HG03103 (cell line): ENCODE data around the gene CA9.
"Not testable (repeated sequence)": the region's sequence is repeated elsewhere in the genome, so short reads cannot be mapped to it uniquely, and the experiment has no call there.

Experiments used
- ATAC-seq: cut with Tn5 transposase; IDR thresholded peaks from one replicate; pipeline ENCODE4 v1.9.1; 2021; ENCODE audit warnings: low read depth; ENCODE audit not compliant: unreplicated experiment

Gene CA9

DNA sequence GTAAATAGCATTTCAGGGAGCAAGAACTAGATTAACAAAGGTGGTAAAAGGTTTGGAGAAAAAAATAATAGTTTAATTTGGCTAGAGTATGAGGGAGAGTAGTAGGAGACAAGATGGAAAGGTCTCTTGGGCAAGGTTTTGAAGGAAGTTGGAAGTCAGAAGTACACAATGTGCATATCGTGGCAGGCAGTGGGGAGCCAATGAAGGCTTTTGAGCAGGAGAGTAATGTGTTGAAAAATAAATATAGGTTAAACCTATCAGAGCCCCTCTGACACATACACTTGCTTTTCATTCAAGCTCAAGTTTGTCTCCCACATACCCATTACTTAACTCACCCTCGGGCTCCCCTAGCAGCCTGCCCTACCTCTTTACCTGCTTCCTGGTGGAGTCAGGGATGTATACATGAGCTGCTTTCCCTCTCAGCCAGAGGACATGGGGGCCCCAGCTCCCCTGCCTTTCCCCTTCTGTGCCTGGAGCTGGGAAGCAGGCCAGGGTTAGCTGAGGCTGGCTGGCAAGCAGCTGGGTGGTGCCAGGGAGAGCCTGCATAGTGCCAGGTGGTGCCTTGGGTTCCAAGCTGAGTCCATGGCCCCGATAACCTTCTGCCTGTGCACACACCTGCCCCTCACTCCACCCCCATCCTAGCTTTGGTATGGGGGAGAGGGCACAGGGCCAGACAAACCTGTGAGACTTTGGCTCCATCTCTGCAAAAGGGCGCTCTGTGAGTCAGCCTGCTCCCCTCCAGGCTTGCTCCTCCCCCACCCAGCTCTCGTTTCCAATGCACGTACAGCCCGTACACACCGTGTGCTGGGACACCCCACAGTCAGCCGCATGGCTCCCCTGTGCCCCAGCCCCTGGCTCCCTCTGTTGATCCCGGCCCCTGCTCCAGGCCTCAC is at the start of gene CA9:
Gene CA9 (plus strand): TSS at position 797 of the 893 bp plus-strand sequence. CDS start 32 bp downstream, at position 829.
- ATAC-seq: no peak

DNA sequence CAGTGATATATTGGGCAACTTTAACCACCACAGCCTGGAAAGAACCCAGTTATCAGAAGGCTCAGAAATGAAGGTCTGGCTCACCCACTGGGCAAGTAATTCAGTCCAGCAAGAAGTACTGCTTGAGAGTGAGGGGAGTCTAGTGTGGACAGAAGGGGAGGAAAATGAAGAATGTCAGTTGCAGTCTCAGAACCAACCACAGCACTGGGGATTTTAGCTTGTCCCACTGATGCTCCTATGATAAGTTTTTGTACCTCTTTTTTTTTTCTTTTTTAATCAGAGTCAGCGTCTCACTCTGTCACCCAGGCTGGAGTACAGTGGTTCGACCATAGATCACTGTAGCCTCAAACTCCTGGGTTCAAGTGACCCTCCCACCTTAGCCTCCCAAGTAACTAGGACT is 46.2 kb upstream of the CA9 start:
- no peak for ATAC-seq

GRCh38 chr9:35628389-35628991 is 45.2 kb upstream of the CA9 start:
- ATAC-seq: no peak

DNA sequence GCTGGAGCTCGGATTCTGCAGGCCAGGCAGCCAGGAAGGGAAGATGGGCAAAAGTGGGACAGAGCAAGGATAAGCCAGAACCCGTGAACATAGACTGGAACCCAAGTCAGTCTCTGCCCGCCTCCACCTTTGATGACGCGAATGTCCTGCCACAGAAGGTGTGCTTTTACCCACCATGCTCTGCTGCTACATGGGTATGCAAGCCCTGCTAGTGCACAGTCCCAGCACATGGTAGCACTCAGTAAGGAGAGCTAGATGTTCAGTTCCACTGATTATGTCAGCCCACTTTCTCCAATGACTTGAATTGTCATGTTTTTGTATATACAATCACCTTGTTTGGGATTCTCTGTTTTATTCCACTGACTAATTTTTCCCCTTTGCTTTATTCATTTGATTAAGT is 44.1 kb upstream of the CA9 start:
- ATAC-seq: no peak

DNA sequence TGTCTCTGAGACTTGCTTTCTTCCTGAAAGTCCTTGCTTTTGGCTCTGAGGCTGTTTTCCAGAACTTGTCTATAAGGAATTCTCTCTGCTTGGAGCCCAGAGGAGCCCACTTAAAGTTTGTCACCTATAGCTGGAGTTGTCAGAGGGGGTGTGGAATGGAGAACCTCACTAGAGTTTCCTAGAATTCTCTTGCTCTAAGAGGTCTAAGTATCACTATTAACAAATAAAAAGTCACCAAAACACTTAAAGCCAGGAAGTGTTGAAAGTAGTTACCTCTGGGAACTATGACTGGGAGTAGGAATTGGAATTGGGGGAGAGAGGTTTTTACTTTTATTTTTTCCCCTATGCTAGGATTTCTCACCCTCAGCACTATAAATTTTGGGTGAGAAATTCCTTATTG is 38.0 kb upstream of the CA9 start:
- ATAC-seq: no peak

DNA sequence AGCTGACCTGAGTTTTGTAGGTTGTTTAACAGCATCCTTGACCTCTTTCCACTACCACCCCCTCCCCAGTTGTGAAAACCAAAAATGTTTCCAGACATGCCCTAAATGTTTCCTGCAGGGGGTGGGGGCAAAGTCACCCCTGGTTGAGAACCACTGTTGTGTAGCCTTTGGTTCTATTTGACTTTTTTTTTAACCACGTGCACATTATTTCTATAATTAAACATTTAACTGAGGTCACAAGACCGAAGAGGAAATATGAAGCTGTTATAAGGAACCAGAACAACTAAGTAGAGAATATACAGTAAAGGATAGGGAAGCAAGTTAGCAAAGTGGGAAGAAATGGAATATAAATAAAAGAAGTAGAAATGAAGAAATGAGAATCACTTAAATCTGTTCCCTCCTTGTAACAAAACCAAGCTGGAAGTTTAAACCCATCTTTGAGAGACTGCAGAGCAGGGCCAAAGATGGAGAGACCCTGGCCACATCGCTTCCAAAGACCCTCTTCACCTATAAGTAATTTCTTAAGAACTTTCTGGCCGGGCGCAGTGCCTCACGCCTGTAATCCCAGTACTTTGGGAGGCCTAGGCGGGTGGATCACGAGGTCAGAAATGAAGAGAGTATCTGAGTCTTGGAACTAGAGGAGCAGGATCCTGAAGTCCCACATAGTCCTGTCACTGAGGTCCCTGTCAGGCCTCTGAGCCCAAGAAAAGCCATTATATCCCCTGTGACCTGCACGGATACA is 37.4 kb upstream of the CA9 start:
- ATAC-seq: no peak

DNA sequence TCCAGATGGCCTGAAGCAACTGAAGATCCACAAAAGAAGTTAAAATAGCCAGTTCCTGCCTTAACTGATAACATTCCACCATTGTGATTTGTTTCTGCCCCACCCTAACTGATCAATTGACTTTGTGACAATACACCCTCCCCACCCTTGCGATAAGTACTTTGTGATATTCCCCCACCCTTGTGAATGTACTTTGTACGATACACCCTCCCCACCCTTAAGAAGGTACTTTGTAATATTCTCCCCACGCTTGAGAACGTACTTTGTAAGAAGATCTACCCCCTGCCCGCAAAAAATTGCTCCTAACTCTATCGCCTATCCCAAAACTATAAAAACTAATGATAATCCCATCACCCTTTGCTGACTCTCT is 36.9 kb upstream of the CA9 start:
- ATAC-seq: not testable (repeated sequence)

DNA sequence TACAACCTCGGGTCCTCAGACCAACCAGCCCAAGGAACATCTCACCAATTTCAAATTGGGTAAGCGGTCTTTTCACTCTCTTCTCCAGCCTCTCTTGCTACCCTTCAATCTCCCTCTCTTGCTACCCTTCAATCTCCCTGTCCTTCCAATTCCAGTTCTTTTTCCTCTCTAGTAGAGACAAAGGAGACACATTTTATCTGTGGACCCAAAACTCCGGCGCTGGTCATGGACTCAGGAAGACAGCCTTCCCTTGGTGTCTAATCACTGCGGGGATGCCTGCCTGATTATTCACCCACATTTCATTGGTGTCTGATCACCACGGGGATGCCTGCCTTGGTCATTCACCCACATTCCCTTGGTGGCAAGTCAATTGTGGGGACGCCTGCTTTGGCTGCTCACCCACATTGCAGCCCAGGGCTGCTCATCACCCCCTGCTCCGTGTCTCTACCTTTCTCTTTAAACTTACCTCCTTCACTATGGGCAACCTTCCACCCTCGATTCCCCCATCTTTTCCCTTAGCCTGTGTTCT is 36.2 kb upstream of the CA9 start:
- ATAC-seq: not testable (repeated sequence)

GRCh38 chr9:35638751-35639150 is 35.0 kb upstream of the CA9 start:
- ATAC-seq: not testable (repeated sequence)

DNA sequence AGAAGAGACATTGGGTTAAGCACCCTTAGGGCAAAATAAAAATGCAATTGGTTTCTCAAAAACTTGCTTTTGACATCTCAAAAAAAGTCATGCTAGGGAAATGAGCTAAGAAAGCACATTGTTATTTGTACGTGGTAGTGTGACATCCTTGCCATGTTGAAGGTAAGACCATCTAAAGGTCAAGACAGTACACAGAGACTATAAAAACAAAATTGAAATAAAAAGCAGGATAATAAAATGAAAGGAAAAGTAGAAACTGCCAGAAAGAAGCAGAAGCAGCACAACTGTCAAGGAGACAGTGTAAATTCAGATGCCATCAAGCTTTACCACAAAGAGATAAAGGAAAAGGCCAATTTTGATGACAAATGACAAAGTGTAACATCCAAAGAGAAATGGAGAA is 34.5 kb upstream of the CA9 start:
- ATAC-seq: not testable (repeated sequence)

- no peak for ATAC-seq
These were observed 34.1 kb upstream of the CA9 start for GRCh38 chr9:35639631-35640030.

DNA sequence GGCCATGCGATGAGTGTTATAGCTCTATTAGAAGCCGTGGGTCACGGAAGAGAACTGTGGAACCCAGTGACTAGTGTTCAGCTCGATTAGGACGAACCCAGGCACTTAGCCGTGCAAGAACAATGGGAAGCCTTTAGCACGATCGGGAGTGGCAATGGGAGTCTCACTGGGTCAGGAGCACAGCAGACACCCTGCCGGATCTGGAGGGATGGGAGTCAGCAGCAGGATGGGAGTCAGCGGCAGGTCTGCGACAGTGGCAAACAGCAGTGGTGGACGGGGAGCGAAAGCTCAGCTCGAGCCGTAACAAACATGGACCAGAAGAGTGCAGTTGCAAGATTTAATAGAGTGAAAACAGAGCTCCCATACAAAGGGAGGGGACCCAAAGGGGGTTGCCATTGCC is 33.3 kb upstream of the CA9 start:
- ATAC-seq: not testable (repeated sequence)

GRCh38 chr9:35641478-35641877 is 32.2 kb upstream of the CA9 start:
- not testable (repeated sequence) for ATAC-seq

- ATAC-seq: no peak
These were observed 30.7 kb upstream of the CA9 start for GRCh38 chr9:35643046-35643445.

DNA sequence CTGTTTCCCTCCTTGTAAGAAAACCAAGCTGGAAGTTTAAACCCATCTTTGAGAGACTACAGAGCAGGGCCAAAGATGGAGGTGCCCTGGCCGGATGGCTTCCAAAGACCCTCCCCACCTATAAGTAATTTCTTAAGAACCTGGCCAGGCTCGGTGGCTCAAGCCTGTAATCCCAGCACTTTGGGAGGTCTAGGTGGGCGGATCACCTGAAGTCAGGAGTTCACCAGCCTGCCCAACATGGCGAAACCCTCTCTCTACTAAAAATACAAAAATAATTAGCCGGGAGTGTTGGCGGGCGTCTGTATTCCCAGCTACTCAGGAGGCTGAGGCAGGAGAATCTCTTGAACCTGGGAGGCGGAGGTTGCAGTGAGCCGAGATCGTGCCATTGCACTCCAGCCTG is 28.0 kb upstream of the CA9 start:
- not testable (repeated sequence) for ATAC-seq

GRCh38 chr9:35646153-35646532 is 27.6 kb upstream of the CA9 start:
- ATAC-seq: no peak

- ATAC-seq: peak; percentile 65
These were observed 27.0 kb upstream of the CA9 start for GRCh38 chr9:35646533-35647265.

DNA sequence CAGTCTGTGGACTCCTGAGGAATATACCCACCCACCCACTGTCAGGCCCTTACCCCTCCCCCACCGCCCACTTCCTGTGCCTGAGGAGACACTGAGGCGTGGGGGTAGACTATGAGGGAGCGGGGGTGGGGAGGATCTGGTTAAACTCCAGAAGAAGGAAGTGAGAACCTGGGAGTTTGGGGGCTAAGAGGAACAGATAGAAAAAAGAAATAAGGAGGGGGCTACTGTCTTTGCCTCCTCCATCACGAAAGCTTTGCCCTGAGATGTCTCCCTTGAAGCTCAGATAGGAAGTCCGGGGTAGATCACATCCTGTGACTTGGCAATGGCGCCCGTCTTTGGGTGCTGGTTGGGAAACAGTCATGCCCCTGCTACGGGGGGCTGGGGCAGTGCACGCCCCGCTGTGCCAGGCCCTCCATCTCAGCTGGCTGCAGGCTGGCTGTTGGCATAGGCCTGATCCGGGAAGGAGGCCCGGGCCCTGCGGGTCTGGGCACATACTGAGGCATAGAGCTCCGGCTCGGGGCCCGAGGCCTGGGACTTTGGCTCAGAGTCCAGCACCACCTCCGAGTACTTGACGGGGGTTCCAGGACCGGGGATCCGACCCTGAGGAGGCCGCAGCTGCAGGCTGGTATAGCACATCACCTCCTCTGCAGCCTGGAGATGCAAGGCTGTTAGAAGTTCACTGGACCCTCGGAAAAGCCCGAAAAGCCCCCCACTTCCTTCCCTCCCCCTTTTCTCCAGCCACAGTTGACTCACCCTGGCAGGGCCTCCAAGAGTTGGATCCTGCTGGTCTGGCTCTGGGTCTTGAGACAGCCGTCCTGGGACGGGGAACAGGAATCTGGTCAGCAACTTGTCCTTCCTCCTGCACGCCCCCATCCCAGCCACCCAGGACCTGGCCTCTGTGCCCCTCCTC is 24.0 kb upstream of the CA9 start:
- ATAC-seq: no peak

- no peak for ATAC-seq
These were observed 23.2 kb upstream of the CA9 start, which contains the start of gene SIT1 for GRCh38 chr9:35650341-35651158. Gene SIT1 (minus strand): TSS chr9:35650931. CDS start chr9:35650853, 78 bp downstream.
